ENCODE measurements around the gene HSF5. TPM values are rescaled to one million over a fixed set of nuclear protein-coding genes. Genes with fewer than 3 reads are reported as not detected.

Gene HSF5
- total and polyA plus RNA-seq, 2 of the 13 experiments (the other 11 are each of a cell fraction or from before 2014, with no cell fraction given), result not detected

GRCh38 chr17:58385359-58385899 lies 102.8 kb downstream of the HSF5 start (continued):
- TF ChIP-seq SNAPC4 (CRISPR knock-in tag; IDR thresholded peaks at IDR 0.05) (0 out of 2 replicates have a peak, but pooled peaks have one; percentile 47), ZFP36L1 (CRISPR knock-in tag; IDR thresholded peaks at IDR 0.05) (no peak), ZBTB7B (CRISPR knock-in tag; IDR thresholded peaks at IDR 0.05) (no peak), MYPOP (CRISPR knock-in tag; IDR thresholded peaks at IDR 0.05) (0 out of 2 replicates have a peak, but pooled peaks have one; percentile 38), FOXA3 (CRISPR knock-in tag; IDR thresholded peaks at IDR 0.05) (0 out of 2 replicates have a peak, but pooled peaks have one; percentile 5), PCBP1 (IDR thresholded peaks at IDR 0.05; ENCODE audit: borderline replicate concordance, low read depth, low read length) (no peak), HES4 (CRISPR knock-in tag; IDR thresholded peaks at IDR 0.05; ENCODE audit: borderline replicate concordance) (no peak), ARHGAP35 (CRISPR knock-in tag; IDR thresholded peaks at IDR 0.05; ENCODE audit: borderline replicate concordance) (no peak), ZBTB7A (CRISPR knock-in tag; IDR thresholded peaks at IDR 0.05) (no peak), TIGD3 (CRISPR knock-in tag; IDR thresholded peaks at IDR 0.05; ENCODE audit: borderline replicate concordance) (no peak), ZKSCAN5 (CRISPR knock-in tag; IDR thresholded peaks at IDR 0.05) (no peak), ZSCAN12 (CRISPR knock-in tag; IDR thresholded peaks at IDR 0.05) (no peak), HOMEZ (CRISPR knock-in tag; IDR thresholded peaks at IDR 0.05; ENCODE audit: low read depth) (0 out of 2 replicates have a peak, but pooled peaks have one; percentile 10), PLRG1 (conservative IDR thresholded peaks at IDR 0.05) (no peak), ZNF747 (CRISPR knock-in tag; IDR thresholded peaks at IDR 0.05; ENCODE audit: borderline replicate concordance) (no peak), RBM22 (optimal IDR thresholded peaks at IDR 0.05; ENCODE audit: low read length) (peak; percentile 74)

All from HepG2 (cell line).